Tibial nerve (tissue), 4 donors: ENCODE measurements around the gene INPP5A. TPM values are rescaled to one million over a fixed set of nuclear protein-coding genes. Genes with fewer than 3 reads are reported as not detected.
A peak's percentile ranks its signal among the peaks of the same experiment; 100 is the strongest.

Experiments
- DNase-seq, 2 donors: peaks; one replicate each; pipeline ENCODE4 v3.0.0-alpha.2; 2019; ENCODE audit warnings: low spot score in 2 of 2
- H3K27ac ChIP-seq, 4 donors: fragments of 200-600 bp; sonication (generic) in 3 of 4; one replicate each; pipeline ENCODE4 v1.5.1; 2017 to 2019; ENCODE audit warnings: mild to moderate bottlenecking in 1 of 4
- H3K27me3 ChIP-seq, 2 donors: fragments of 200-600 bp; sonication (generic) in 1 of 2; one replicate each; pipeline versions ENCODE4 v1.5.1 to v1.6.0; 2017 to 2019
- H3K36me3 ChIP-seq, 3 donors: fragments of 200-600 bp; sonication (generic); one replicate each; pipeline ENCODE4 v1.5.1; 2018 to 2019
- H3K4me1 ChIP-seq, 4 donors: fragments of 200-600 bp; sonication (generic) in 3 of 4; one replicate each; pipeline ENCODE4 v1.5.1; 2017 to 2019
- H3K4me3 ChIP-seq, 4 donors: fragments of 200-600 bp; sonication (generic) in 3 of 4; one replicate each; pipeline ENCODE4 v1.5.1; 2017 to 2019; ENCODE audit warnings: mild to moderate bottlenecking in 1 of 4, moderate library complexity in 1 of 4
- H3K9me3 ChIP-seq, 4 donors: fragments of 200-600 bp; sonication (generic) in 3 of 4; one replicate each; pipeline ENCODE4 v1.5.1; 2017 to 2019
- CTCF ChIP-seq, 5 experiments: fragments of 200-600 bp in 3 of 5; fragments of 450-650 bp in 2 of 5; sonication (generic) in 3 of 5; IDR thresholded peaks; one replicate each; pipeline ENCODE4 v1.5.1; 2016 to 2019; ENCODE audit warnings: antibody characterized with exemption in 5 of 5, mild to moderate bottlenecking in 3 of 5, moderate library complexity in 2 of 5
- EP300 ChIP-seq, 2 donors: sonication (generic); formaldehyde crosslinking; IDR thresholded peaks; one replicate each; pipeline ENCODE4 v1.6.1; 2017; ENCODE audit warnings: antibody characterized with exemption in 2 of 2, mild to moderate bottlenecking in 1 of 2
- POLR2A ChIP-seq, 2 donors: fragments of 450-650 bp; IDR thresholded peaks; one replicate each; pipeline ENCODE4 v1.6.1; 2017; ENCODE audit warnings: antibody characterized with exemption in 2 of 2, mild to moderate bottlenecking in 2 of 2, moderate library complexity in 2 of 2
- WGBS, 2 donors: methylation state at CpG; one replicate each; pipeline ENCODE4 v1.1.5; 2018; 5-methylcytosine and 5-hydroxymethylcytosine counted together
- total RNA-seq, 4 donors: library from RNA; depleted of rRNA; stranded (reverse); fragments of >200 nt; gene quantifications; one replicate each; pipeline ENCODE4 v1.1.0, GENCODE V29; 2016

INPP5A gene
- total RNA-seq, 4 donors from 2014 or later, result 73.8 to 101 (median 86.2) TPM

- TF ChIP-seq EP300 (IDR thresholded peaks at IDR 0.05) (no peak), CTCF (IDR thresholded peaks at IDR 0.05) (no peak), POLR2A (IDR thresholded peaks at IDR 0.05) (no peak)
- Histone ChIP-seq H3K9me3 (no peaks in the 10 kb centered on the region), H3K36me3 (no peaks in the 10 kb centered on the region), H3K27ac (peak overlapping the region in 1 of 4 donors; percentile 68), H3K27me3 (no peaks in the 10 kb centered on the region), H3K4me1 (peaks cover 0 to 47% (median 18%) of the 10 kb centered on the region in 4 donors), H3K4me3 (no peak overlapping the region)
- 82 to 87% methylated on average over 13 of the region's 13 CpGs for WGBS, 2 donors
- DNase-seq, result no peak
Observed at GRCh38 chr10:132496360-132497062, 41.1 kb upstream of the INPP5A start.

DNA sequence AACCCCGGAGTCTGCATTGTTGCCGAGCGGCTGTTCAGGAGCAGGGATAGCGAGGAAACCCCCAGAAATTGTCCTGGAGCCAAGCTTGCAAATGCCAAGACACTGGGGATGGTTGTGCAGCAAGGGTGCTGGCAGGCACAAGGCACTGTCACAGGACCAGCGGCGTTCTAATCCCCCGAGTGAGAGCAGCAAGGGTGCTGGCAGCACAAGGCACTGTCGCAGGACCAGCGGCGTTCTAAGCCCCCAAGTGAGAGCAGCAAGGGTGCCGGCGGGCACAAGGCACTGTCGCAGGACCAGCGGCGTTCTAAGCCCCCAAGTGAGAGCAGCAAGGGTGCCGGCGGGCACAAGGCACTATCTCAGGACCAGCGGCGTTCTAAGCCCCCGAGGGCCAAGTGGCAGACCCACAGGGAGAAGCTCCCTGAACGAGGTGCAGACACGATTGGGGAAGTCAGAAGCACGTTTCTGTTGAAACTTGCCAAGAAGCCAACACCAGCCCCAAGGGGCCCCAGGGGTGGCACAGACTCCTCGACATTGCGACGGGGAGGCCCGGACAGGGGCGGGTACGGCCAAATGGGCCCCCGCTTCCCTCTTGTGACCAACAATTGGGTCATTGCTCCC lies 40.4 kb upstream of the INPP5A start:
- DNase-seq, result no peak
- Histone ChIP-seq H3K9me3 (no peaks in the 10 kb centered on the region), H3K4me3 (no peak overlapping the region), H3K27me3 (no peaks in the 10 kb centered on the region), H3K27ac (peak overlapping the region in 1 of 4 donors; percentile 25), H3K36me3 (no peaks in the 10 kb centered on the region), H3K4me1 (peaks cover 0 to 41% (median 16%) of the 10 kb centered on the region in 4 donors)
- TF ChIP-seq POLR2A (IDR thresholded peaks at IDR 0.05) (no peak), CTCF (IDR thresholded peaks at IDR 0.05) (no peak), EP300 (IDR thresholded peaks at IDR 0.05) (no peak)
- WGBS, 2 donors, result 60 to 74% methylated on average over 21 to 29 of the region's 30 CpGs

DNA sequence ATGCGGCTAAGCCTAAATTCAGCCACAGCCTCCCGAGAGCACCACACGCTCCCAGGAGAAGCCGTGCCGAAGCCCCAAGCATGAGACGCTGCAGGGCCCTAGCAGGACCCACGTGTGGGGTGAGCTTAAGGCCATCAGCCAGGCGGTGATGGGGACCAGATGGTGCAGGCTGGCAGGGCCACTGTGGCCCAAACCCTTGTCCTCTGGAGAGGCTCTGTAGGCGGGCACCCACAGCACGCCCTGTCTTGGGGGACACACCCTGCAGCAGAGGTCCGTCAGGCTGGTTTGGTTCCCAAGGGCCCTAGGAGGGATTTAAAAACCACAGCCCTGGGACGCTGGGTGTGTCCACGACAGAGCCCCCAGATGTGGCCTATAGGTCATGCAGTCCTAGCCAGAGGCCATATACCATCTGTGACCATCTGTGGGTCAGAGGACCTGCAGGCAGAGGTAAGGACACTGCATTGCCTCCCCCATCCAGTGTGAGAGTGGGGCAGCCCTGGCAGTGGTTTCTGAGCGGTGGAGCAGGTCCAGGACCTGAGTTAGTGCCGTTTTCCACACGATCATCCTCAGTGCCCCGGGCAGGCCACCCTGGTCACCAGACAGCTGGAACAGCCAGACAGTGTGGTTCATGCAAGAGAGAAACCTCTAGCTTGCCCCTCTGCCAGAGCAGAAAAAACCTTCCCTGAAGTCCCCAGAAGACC lies 39.6 kb upstream of the INPP5A start:
- Histone ChIP-seq H3K4me3 (no peak overlapping the region), H3K27ac (no peak overlapping the region), H3K36me3 (no peaks in the 10 kb centered on the region), H3K9me3 (no peaks in the 10 kb centered on the region), H3K4me1 (peaks cover 0 to 33% (median 9%) of the 10 kb centered on the region in 4 donors), H3K27me3 (no peaks in the 10 kb centered on the region)
- no peak for DNase-seq
- no peak for TF ChIP-seq CTCF (IDR thresholded peaks at IDR 0.05)
- no peak for TF ChIP-seq POLR2A (IDR thresholded peaks at IDR 0.05)
- TF ChIP-seq EP300 (IDR thresholded peaks at IDR 0.05), result no peak
- WGBS, 2 donors, result 94% methylated on average over 13 to 14 of the region's 17 CpGs

GRCh38 chr10:132498562-132499366 lies 38.8 kb upstream of the INPP5A start:
- Histone ChIP-seq H3K4me3 (no peak overlapping the region), H3K27ac (no peak overlapping the region), H3K36me3 (no peaks in the 10 kb centered on the region), H3K27me3 (no peaks in the 10 kb centered on the region), H3K9me3 (no peaks in the 10 kb centered on the region), H3K4me1 (peaks cover 0 to 29% (median 4%) of the 10 kb centered on the region in 4 donors)
- TF ChIP-seq POLR2A (IDR thresholded peaks at IDR 0.05) (no peak), CTCF (IDR thresholded peaks at IDR 0.05) (no peak), EP300 (IDR thresholded peaks at IDR 0.05) (no peak)
- DNase-seq, result no peak
- 84 to 87% methylated on average over 15 of the region's 15 CpGs for WGBS, 2 donors
